Panc1 (cell line): ENCODE results near the gene MEGF6.

ENCODE experiments used
- TCF7L2 ChIP-seq: IDR thresholded peaks from 2 replicates; pipeline ENCODE4 v1.6.1; 2011; ENCODE audit warnings: mild to moderate bottlenecking, low read depth, low read length, inconsistent platforms
- TF ChIP-seq, protein P1 (sequence below): fragments of 450-650 bp; IDR thresholded peaks from 2 replicates; pipeline ENCODE4 v1.5.1; 2017; ENCODE audit warnings: mild to moderate bottlenecking

DNA sequence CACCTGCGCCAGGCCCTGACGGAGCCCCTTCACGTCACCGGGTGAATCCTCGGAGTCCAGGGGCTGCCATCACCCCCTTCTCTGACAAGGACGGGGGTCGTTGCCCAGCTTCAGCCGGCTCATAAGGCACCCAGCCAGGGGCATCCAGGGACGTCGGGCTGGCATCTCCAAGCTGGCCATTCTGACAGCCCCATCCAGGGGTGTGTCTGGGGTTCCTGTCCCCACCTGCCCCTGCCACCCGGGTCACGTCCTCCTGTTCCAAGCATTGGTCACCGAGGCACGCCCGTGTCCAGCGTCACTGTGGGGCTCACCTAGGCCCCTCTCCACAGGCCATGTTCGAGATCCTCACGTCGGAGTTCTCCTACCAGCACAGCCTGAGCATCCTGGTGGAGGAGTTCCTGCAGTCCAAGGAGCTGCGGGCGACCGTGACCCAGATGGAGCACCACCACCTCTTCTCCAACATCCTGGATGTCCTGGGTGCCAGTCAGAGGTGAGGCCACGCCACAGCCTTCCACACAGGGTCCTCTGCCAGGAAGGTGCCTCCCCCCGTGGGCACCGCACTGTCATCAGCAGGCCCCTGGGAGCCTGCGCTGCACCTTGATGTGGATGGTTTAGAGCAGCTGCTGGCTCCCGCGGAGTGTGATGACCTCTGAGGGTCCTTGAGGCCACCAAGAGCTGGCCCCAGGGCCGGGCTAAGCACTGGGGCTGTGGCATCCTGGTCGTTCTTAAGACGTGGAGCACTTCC, 142.0 kb downstream of the MEGF6 start:
- TF ChIP-seq, protein P1, sequence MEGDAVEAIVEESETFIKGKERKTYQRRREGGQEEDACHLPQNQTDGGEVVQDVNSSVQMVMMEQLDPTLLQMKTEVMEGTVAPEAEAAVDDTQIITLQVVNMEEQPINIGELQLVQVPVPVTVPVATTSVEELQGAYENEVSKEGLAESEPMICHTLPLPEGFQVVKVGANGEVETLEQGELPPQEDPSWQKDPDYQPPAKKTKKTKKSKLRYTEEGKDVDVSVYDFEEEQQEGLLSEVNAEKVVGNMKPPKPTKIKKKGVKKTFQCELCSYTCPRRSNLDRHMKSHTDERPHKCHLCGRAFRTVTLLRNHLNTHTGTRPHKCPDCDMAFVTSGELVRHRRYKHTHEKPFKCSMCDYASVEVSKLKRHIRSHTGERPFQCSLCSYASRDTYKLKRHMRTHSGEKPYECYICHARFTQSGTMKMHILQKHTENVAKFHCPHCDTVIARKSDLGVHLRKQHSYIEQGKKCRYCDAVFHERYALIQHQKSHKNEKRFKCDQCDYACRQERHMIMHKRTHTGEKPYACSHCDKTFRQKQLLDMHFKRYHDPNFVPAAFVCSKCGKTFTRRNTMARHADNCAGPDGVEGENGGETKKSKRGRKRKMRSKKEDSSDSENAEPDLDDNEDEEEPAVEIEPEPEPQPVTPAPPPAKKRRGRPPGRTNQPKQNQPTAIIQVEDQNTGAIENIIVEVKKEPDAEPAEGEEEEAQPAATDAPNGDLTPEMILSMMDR: no peak
- TF ChIP-seq TCF7L2: no peak
